Endodermal cell (in vitro differentiated cells): ENCODE measurements around the gene NFRKB. TPM values are rescaled to one million over a fixed set of nuclear protein-coding genes. Genes with fewer than 3 reads are reported as not detected.
A peak's percentile ranks its signal among the peaks of the same experiment; 100 is the strongest.

ENCODE experiments used
- DNase-seq: peaks from one replicate; pipeline ENCODE4 v3.0.0-alpha.2; 2017
- H3K27ac ChIP-seq: 2 replicates; pipeline ENCODE4 v1.5.1; 2013; ENCODE audit warnings: mild to moderate bottlenecking, low read depth, low read length, moderate library complexity
- H3K27me3 ChIP-seq: 2 replicates; pipeline ENCODE4 v1.6.1; 2013; ENCODE audit warnings: mild to moderate bottlenecking, low read length, moderate library complexity; ENCODE audit not compliant: insufficient read depth, control insufficient read depth, poor library complexity, severe bottlenecking
- H3K36me3 ChIP-seq: 2 replicates; pipeline ENCODE4 v1.7.0; 2013; ENCODE audit warnings: mild to moderate bottlenecking, low read length, moderate library complexity; ENCODE audit not compliant: control insufficient read depth, insufficient read depth
- H3K4me1 ChIP-seq: one replicate; pipeline ENCODE4 v1.7.0; 2013; ENCODE audit warnings: low read length; ENCODE audit not compliant: control insufficient read depth, insufficient read depth
- H3K4me3 ChIP-seq: 2 replicates; pipeline ENCODE4 v1.5.1; 2013; ENCODE audit warnings: mild to moderate bottlenecking, low read length, moderate library complexity
- H3K9ac ChIP-seq: 2 replicates; pipeline ENCODE4 v1.6.1; 2013; ENCODE audit warnings: mild to moderate bottlenecking, low read length, moderate library complexity; ENCODE audit not compliant: poor library complexity, severe bottlenecking; ENCODE audit errors: extremely low read depth
- H3K9me3 ChIP-seq: 2 replicates; pipeline ENCODE4 v1.6.1; 2013; ENCODE audit warnings: mild to moderate bottlenecking, low read length, moderate library complexity; ENCODE audit not compliant: control insufficient read depth
- H3K27ac Mint-ChIP-seq: 2 replicates; pipeline ENCODE4 v1.8.0; 2020; ENCODE audit warnings: mixed read lengths
- H3K27me3 Mint-ChIP-seq: 2 replicates; pipeline ENCODE4 v1.8.0; 2021; ENCODE audit warnings: mild to moderate bottlenecking, mixed read lengths; ENCODE audit not compliant: insufficient read depth
- H3K36me3 Mint-ChIP-seq: 2 replicates; pipeline ENCODE4 v1.8.0; 2020; ENCODE audit warnings: low read depth, mixed read lengths
- H3K4me1 Mint-ChIP-seq: 2 replicates; pipeline ENCODE4 v1.8.0; 2020; ENCODE audit warnings: mixed read lengths
- H3K4me3 Mint-ChIP-seq: 2 replicates; pipeline ENCODE4 v1.8.0; 2020; ENCODE audit warnings: mild to moderate bottlenecking, moderate library complexity, mixed read lengths
- H3K9me3 Mint-ChIP-seq: 2 replicates; pipeline ENCODE4 v1.8.0; 2020; ENCODE audit warnings: mild to moderate bottlenecking, mixed read lengths
- CTCF ChIP-seq: fragments of 200-600 bp; sonication (generic); conservative IDR thresholded peaks from 2 replicates; pipeline ENCODE4 v1.5.0; 2021; ENCODE audit warnings: antibody characterized with exemption, mild to moderate bottlenecking
- WGBS, 2 experiments: methylation state at CpG; one replicate each; pipeline versions ENCODE4 v1.1.5 to v1.1.7; 2013; ENCODE audit warnings: missing lambda C conversion rate in 2 of 2, mixed read lengths in 1 of 2; ENCODE audit not compliant: insufficient coverage in 1 of 2, insufficient read length in 1 of 2; 5-methylcytosine and 5-hydroxymethylcytosine counted together
- total RNA-seq, 2 donors: library from RNA; stranded (reverse); fragmentation: NEBNext Ultra II Directional in 1 of 2; extraction: Animal tissue kit (Norgen Biotek cat#: 25700) in 1 of 2; gene quantifications; 2 replicates in 1 of 2; 3 replicates in 1 of 2; pipeline ENCODE4 v1.2.1, GENCODE V29; 2021

The NFRKB gene
- total RNA-seq, 2 donors from 2014 or later: 46.1 to 46.5 TPM

GRCh38 chr11:129855086-129855485, 40.3 kb downstream of the NFRKB start:
- H3K36me3 Mint-ChIP-seq: peaks cover 13% of the 10 kb centered on the region
- no peak overlapping the region for H3K4me3 Mint-ChIP-seq
- H3K9me3 Mint-ChIP-seq: no peaks in the 10 kb centered on the region
- Histone ChIP-seq H3K36me3 (peaks cover 15% of the 10 kb centered on the region), H3K9me3 (no peaks in the 10 kb centered on the region), H3K4me3 (no peak overlapping the region), H3K27ac (no peak overlapping the region), H3K4me1 (no peaks in the 10 kb centered on the region), H3K9ac (no peak overlapping the region), H3K27me3 (no peaks in the 10 kb centered on the region)
- no peak for TF ChIP-seq CTCF
- H3K27ac Mint-ChIP-seq: no peak overlapping the region
- DNase-seq: no peak
- H3K27me3 Mint-ChIP-seq: no peaks in the 10 kb centered on the region
- 89% methylated on average over 10 to 11 of the region's 11 CpGs for WGBS, 2 experiments
- peaks cover 21% of the 10 kb centered on the region for H3K4me1 Mint-ChIP-seq

GRCh38 chr11:129854232-129854805, 41.1 kb downstream of the NFRKB start:
- DNase-seq: no peak
- peaks cover 15% of the 10 kb centered on the region for H3K36me3 ChIP-seq
- no peaks in the 10 kb centered on the region for H3K27me3 ChIP-seq
- H3K4me3 ChIP-seq: no peak overlapping the region
- no peak for TF ChIP-seq CTCF
- H3K9ac ChIP-seq: no peak overlapping the region
- H3K9me3 Mint-ChIP-seq: no peaks in the 10 kb centered on the region
- H3K4me3 Mint-ChIP-seq: no peak overlapping the region
- 95 to 100% methylated on average over 5 to 7 of the region's 7 CpGs for WGBS, 2 experiments
- H3K27me3 Mint-ChIP-seq: no peaks in the 10 kb centered on the region
- H3K4me1 ChIP-seq: peaks cover 4% of the 10 kb centered on the region
- H3K27ac Mint-ChIP-seq: no peak overlapping the region
- H3K4me1 Mint-ChIP-seq: peaks cover 27% of the 10 kb centered on the region
- peaks cover 6% of the 10 kb centered on the region for H3K36me3 Mint-ChIP-seq
- H3K9me3 ChIP-seq: no peaks in the 10 kb centered on the region
- no peak overlapping the region for H3K27ac ChIP-seq

- no peak for DNase-seq
- no peaks in the 10 kb centered on the region for H3K27me3 ChIP-seq
- TF ChIP-seq CTCF: no peak
- peaks cover 7% of the 10 kb centered on the region for H3K4me1 ChIP-seq
- H3K9me3 ChIP-seq: no peaks in the 10 kb centered on the region
- Mint-ChIP-seq H3K27me3 (no peaks in the 10 kb centered on the region), H3K4me3 (no peak overlapping the region), H3K36me3 (peaks cover 4% of the 10 kb centered on the region), H3K4me1 (peaks cover 33% of the 10 kb centered on the region), H3K27ac (peak overlapping the region; percentile 16), H3K9me3 (no peaks in the 10 kb centered on the region)
- WGBS, 2 experiments: 82 to 85% methylated on average over 8 to 10 of the region's 10 CpGs
- no peak overlapping the region for H3K4me3 ChIP-seq
- H3K27ac ChIP-seq: no peak overlapping the region
- H3K9ac ChIP-seq: no peak overlapping the region
- peaks cover 10% of the 10 kb centered on the region for H3K36me3 ChIP-seq
Observed at GRCh38 chr11:129853518-129854231, 41.7 kb downstream of the NFRKB start.
